Ectodermal cell (in vitro differentiated cells): ENCODE measurements around the gene LGALS14.
"Not testable (repeated sequence)": the region's sequence is repeated elsewhere in the genome, so short reads cannot be mapped to it uniquely, and the experiment has no call there.

Experiments
- H3K27ac ChIP-seq: 2 replicates; pipeline ENCODE4 v1.7.0; 2013; ENCODE audit warnings: mild to moderate bottlenecking, low read depth, low read length; ENCODE audit not compliant: insufficient read depth, poor library complexity, severe bottlenecking
- H3K27me3 ChIP-seq: 2 replicates; pipeline ENCODE4 v1.7.0; 2013; ENCODE audit warnings: mild to moderate bottlenecking, low read length; ENCODE audit not compliant: insufficient read depth, control insufficient read depth, poor library complexity, severe bottlenecking
- H3K36me3 ChIP-seq: one replicate; pipeline ENCODE4 v1.7.0; 2013; ENCODE audit warnings: low read length; ENCODE audit not compliant: control insufficient read depth, insufficient read depth
- H3K4me1 ChIP-seq: one replicate; pipeline ENCODE4 v1.7.0; 2013; ENCODE audit warnings: low read length; ENCODE audit not compliant: control insufficient read depth, insufficient read depth
- H3K4me3 ChIP-seq: 2 replicates; pipeline ENCODE4 v1.7.0; 2013; ENCODE audit warnings: low read depth, low read length, control low read depth; ENCODE audit not compliant: insufficient read depth
- H3K9me3 ChIP-seq: 2 replicates; pipeline ENCODE4 v1.7.0; 2013; ENCODE audit warnings: mild to moderate bottlenecking, low read length, moderate library complexity; ENCODE audit not compliant: control insufficient read depth
- WGBS, 2 experiments: methylation state at CpG; one replicate each; pipeline ENCODE4 v1.1.7; 2013; ENCODE audit warnings: missing lambda C conversion rate in 2 of 2; 5-methylcytosine and 5-hydroxymethylcytosine counted together

The LGALS14 gene

DNA sequence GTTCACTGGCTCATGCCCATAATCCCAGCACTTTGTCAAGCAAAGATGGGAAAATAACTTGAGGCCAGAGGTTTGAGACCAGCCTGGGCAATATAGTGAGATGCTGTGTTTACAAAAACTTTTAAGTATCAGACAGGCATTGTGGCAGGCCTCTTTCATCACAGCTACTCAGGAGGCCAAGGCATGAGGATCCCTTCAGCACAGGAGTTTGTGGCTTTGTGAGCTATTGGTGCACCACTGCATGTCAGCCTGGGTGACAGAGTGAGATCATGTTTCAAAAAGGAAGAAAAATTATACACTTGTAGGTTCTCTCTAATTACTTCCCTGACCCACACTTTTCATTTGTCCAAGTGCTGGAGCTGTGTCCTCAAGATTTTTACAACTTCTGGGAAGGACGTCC lies 11.5 kb upstream of the LGALS14 start:
- H3K9me3 ChIP-seq: no peaks in the 10 kb centered on the region
- H3K4me1 ChIP-seq: no peaks in the 10 kb centered on the region
- H3K27ac ChIP-seq: no peak overlapping the region
- H3K36me3 ChIP-seq: no peaks in the 10 kb centered on the region
- no peak overlapping the region for H3K4me3 ChIP-seq
- no peaks in the 10 kb centered on the region for H3K27me3 ChIP-seq
- WGBS, 2 experiments: 93 to 94% methylated on average over 1 of the region's 1 CpG

DNA sequence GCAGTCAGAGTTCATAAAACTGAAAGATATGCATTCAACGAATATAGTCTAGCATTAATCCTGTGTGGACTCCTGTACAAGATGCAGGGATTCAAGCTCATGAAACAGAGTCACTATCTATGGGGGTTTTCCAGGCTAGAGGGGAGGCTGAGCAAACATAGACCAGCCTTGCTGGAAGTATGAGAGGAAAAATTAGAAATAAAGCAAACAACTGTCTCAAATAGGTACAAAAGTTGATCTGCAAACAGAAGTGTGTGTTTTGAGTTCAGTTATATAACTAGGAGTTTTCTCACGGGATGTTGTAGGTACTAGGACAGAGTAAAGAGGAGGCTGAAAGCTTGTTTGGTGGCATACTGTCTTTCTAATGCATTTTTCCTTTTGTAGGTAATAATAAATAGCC lies 8.5 kb upstream of the LGALS14 start:
- WGBS, 2 experiments: 85 to 92% methylated on average over 2 of the region's 2 CpGs
- Histone ChIP-seq H3K4me3 (no peak overlapping the region), H3K4me1 (no peaks in the 10 kb centered on the region), H3K27ac (no peak overlapping the region), H3K9me3 (no peaks in the 10 kb centered on the region), H3K36me3 (no peaks in the 10 kb centered on the region), H3K27me3 (peaks cover 6% of the 10 kb centered on the region)

DNA sequence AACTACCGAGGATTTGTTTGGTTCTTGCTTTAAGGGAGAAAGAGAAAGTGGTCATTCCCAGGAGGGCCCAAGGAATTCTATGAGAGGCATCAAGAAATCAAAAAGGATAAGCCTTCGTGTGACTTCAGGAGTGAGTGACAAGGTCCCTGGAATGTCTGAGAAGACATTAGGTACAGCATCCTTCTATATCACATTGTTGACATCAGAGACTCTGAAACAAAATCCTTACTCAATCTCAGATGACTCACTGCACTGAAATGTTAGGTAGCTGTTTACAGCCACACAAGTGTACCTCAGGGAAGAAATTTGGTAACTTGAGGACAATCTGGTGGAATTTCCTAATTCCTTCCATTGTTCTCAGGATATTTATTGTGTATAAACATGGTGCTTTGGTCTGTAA lies 7.9 kb upstream of the LGALS14 start:
- Histone ChIP-seq H3K4me1 (no peaks in the 10 kb centered on the region), H3K36me3 (no peaks in the 10 kb centered on the region), H3K4me3 (no peak overlapping the region), H3K9me3 (no peaks in the 10 kb centered on the region), H3K27ac (no peak overlapping the region), H3K27me3 (peaks cover 6% of the 10 kb centered on the region)
- 75 to 87% methylated on average over 2 of the region's 2 CpGs for WGBS, 2 experiments

DNA sequence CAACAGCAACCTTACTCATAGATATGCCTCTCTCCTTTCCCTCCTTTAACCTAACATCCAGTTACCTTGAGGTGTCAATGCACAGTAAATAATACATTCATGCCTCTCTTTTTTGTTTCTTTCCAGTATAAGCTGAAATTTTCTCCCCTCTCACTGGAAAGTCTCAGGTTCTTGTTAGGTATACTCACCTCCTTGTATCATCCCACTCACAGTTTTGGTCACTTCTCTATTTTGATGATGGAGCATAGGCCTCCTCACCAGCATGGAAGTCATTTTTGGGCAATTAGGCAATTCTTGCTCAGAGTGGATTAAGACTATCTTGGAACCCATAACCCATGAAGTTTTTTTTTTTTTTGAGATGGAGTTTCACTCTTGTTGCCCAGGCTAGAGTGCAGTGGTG lies 5.7 kb upstream of the LGALS14 start:
- Histone ChIP-seq H3K27ac (no peak overlapping the region), H3K4me1 (no peaks in the 10 kb centered on the region), H3K4me3 (no peak overlapping the region), H3K9me3 (no peaks in the 10 kb centered on the region), H3K27me3 (peaks cover 6% of the 10 kb centered on the region), H3K36me3 (no peaks in the 10 kb centered on the region)

DNA sequence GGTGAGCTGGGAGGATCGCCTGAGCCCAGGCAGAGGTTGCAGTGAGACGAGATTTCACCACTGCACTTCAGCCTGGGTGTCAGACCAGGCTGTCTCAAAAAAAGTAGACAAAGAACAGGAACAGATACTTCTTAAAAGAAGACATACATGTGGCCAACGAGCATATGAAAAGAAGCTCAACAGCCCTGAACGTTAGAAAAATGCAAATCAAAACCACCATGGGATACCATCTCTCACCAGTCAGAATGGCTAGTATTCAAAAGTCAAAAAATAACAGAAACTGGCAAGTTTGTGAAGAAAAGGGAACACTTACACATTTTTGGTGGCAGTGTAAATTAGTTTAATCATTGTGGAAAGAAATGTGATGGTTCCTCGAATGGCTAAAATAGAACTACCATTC lies 3.0 kb upstream of the LGALS14 start:
- 65 to 72% methylated on average over 5 of the region's 5 CpGs for WGBS, 2 experiments
- no peak overlapping the region for H3K4me3 ChIP-seq
- H3K27ac ChIP-seq: no peak overlapping the region
- no peaks in the 10 kb centered on the region for H3K36me3 ChIP-seq
- H3K4me1 ChIP-seq: no peaks in the 10 kb centered on the region
- peaks cover 6% of the 10 kb centered on the region for H3K27me3 ChIP-seq
- no peaks in the 10 kb centered on the region for H3K9me3 ChIP-seq

DNA sequence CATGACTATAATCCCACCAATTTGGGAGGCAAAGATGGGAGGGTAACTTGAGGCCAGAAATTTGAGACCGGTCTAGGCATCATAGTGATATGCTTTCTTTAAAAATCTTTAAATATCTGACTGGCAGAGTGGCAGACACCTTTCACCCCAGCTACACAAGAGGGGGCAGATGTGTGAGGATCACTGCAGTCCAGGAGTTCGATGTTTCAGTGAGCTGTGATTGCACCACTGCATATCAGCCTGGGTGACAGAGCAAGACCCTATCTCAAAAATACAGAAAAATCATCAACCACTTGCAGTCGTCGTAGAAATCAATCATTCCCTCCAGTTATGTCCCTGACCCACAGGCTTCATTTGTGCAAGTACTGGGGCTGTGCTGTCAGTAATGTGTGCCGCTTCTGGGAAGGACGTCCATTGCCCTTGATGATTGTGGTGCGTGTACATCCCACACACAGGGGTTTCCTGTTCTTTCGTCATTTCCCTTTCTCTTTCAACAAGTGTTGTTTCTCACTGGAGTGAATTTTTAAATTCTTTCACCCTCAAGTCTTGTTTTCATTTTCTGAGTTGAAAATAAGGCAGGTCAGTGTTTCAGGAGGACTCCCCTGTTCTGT lies 1.4 kb downstream of the LGALS14 start:
- Histone ChIP-seq H3K27ac (no peak overlapping the region), H3K9me3 (no peaks in the 10 kb centered on the region), H3K27me3 (peaks cover 2% of the 10 kb centered on the region), H3K36me3 (no peaks in the 10 kb centered on the region), H3K4me1 (no peaks in the 10 kb centered on the region), H3K4me3 (no peak overlapping the region)
- 91 to 94% methylated on average over 8 of the region's 8 CpGs for WGBS, 2 experiments

DNA sequence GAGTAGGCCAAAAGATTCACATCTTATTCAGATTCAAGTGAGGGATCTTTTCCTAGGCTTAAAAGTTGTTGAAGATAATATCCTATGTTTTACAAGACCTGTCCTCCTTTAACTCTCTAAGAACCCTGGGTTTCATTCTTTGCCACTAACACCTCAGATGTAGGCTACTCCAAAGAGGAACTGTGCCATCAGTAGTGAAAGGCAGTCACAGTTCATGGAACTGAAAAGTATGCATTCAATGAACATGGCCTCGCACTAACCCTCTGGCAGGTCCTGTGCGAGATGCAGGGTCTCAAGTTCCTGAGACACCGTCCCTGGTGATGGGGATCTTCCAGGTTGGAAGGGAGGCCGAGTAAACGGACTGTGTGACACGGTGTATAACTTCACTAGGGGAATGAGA lies 4.3 kb downstream of the LGALS14 start:
- H3K27me3 ChIP-seq: peaks cover 3% of the 10 kb centered on the region
- no peaks in the 10 kb centered on the region for H3K36me3 ChIP-seq
- no peaks in the 10 kb centered on the region for H3K4me1 ChIP-seq
- WGBS, 2 experiments: 83 to 85% methylated on average over 6 of the region's 6 CpGs
- H3K4me3 ChIP-seq: no peak overlapping the region
- no peak overlapping the region for H3K27ac ChIP-seq
- no peaks in the 10 kb centered on the region for H3K9me3 ChIP-seq

DNA sequence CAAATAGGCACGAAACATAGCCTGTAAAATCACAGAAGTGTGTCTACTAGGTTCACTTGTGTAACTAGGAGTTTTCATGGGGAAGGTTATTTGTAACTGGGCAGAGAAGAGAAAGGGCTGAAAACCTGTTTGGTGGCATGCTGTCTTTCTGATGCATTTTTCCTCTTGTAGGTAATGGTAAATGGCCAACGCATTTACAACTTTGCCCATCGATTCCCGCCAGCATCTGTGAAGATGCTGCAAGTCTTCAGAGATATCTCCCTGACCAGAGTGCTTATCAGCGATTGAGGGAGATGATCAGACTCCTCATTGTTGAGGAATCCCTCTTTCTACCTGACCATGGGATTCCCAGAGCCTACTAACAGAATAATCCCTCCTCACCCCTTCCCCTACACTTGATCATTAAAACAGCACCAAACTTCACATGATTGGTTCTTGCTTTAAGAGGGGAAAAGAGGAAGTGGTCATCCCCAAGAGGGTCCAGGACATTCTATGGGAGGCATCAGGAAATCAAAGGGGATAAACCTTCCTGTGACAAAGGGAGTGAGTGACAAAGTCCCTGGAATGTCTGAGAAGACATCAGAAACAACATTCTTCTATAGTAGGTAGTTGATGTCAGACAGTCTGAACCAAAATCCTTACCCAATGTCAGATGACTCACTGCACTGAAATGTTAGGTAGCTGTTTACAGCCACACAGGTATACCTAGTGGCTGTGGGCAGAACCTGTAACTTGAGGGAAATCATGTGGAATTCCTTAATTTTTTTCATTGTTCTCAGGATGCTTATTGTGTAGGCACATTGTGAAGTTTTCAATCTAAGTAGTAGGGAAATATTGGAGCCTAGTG lies 5.0 kb downstream of the LGALS14 start:
- H3K27me3 ChIP-seq: peaks cover 3% of the 10 kb centered on the region
- no peaks in the 10 kb centered on the region for H3K4me1 ChIP-seq
- 90 to 93% methylated on average over 5 of the region's 5 CpGs for WGBS, 2 experiments
- H3K36me3 ChIP-seq: no peaks in the 10 kb centered on the region
- H3K27ac ChIP-seq: no peak overlapping the region
- no peaks in the 10 kb centered on the region for H3K9me3 ChIP-seq
- H3K4me3 ChIP-seq: no peak overlapping the region

DNA sequence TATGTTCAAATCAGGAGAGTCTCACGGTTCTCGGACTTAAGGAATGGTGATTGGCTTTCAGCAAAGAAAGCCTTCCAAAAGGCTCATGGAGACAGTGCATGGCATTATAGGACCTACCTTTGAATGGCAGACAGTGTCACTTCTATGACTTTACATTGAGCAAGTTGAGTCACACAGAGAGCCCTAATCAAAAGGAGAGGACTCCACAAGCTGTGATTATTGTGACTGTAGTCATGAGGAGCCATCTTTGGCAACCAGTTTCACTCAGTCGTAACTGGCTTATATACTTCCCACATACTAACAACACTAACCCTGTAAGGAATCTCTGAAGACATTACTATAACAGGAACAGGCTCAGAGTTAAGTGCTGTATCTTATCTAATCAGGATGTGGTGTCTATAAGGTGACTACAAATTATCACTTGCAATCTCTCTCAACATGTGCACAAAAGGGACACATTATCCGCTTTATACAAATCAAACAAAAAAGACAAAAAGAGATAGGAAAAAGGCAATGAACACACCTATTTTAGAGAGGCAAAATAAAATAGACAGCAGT lies 6.1 kb downstream of the LGALS14 start:
- Histone ChIP-seq H3K4me1 (no peaks in the 10 kb centered on the region), H3K9me3 (no peaks in the 10 kb centered on the region), H3K36me3 (no peaks in the 10 kb centered on the region), H3K27me3 (peaks cover 3% of the 10 kb centered on the region), H3K4me3 (no peak overlapping the region), H3K27ac (no peak overlapping the region)
- 80 to 91% methylated on average over 4 of the region's 4 CpGs for WGBS, 2 experiments

DNA sequence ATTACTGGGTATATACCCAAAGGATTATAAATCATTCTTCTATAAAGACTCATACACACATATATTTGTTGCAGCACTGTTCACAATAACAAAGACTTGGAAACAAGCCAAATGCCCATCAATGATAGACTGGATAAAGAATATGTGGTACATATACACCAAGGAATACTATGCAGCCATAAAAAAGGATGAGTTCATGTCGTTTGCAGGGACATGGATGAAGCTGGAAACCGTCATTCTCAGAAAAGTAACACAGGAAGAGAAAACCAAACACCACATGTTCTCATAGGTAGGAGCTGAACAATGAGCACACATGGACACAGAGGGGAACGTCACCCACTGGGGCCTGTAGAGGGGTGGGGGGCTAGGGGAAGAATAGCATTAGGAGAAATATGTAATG lies 15.9 kb downstream of the LGALS14 start:
- H3K27me3 ChIP-seq, H3K27ac ChIP-seq, H3K9me3 ChIP-seq, H3K36me3 ChIP-seq, H3K4me3 ChIP-seq, H3K4me1 ChIP-seq: not testable (repeated sequence)
- WGBS, 2 experiments: 52 to 72% methylated on average over 3 of the region's 3 CpGs
